ENCODE measurements around the gene C5orf47. TPM values are rescaled to one million over a fixed set of nuclear protein-coding genes. Genes with fewer than 3 reads are reported as not detected.

Gene C5orf47, protein sequence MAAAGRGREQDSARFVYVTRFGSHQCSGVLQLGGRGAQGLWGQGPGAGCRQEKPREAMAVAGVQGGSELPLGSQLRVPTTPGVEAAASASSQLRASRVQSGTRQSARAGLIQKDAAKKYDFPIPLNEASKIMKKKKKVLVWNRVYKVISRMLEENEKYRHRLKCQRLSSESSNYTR
- total RNA-seq, result not detected in 2 replicates
- long read RNA-seq, result 0 reads

GRCh38 chr5:173988554-173989431, at the start of gene C5orf47:
Gene C5orf47 (plus strand): TSS chr5:173989170. CDS start chr5:173989264, 94 bp downstream.
- H3K4me1 Mint-ChIP-seq, result no peaks in the 10 kb centered on the region
- no peak for DNase-seq (ENCODE audit: low read depth, low spot score)
- H3K4me3 Mint-ChIP-seq, result no peak within 1 kb of the TSS
- H3K9me3 Mint-ChIP-seq, result peaks cover 6% of the 10 kb centered on the region
- no peaks in the 10 kb centered on the region for H3K27me3 Mint-ChIP-seq (ENCODE audit: low read depth)
- H3K27ac Mint-ChIP-seq (ENCODE audit: unreplicated experiment), result no peak within 1 kb of the TSS
- TF ChIP-seq CTCF (conservative IDR thresholded peaks at IDR 0.05), result no peak
- H3K36me3 Mint-ChIP-seq (ENCODE audit: low read depth), result no peaks in the 10 kb centered on the region

DNA sequence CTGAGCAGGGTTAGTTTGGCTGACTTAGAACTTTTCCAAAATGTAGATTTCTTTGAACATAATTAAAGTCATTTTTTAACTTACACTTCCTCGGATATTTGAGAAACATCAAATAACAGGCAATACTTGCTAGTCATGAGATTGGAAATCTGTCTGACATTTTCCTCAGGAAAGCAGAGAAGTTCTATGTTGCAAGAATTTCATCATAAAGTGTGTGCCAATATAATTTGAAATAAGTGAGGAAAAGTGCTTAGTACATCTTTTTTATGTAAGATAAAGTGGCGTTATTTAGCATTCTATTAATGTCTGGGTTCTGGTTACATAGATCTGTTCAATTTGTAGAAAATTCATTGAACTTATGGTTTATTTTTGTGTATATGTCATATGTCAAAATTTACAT, 48.7 kb upstream of the C5orf47 start:
- Mint-ChIP-seq H3K27ac (ENCODE audit: unreplicated experiment) (no peak overlapping the region), H3K27me3 (ENCODE audit: low read depth) (no peaks in the 10 kb centered on the region), H3K9me3 (no peaks in the 10 kb centered on the region), H3K4me3 (no peak overlapping the region), H3K4me1 (peaks cover 15% of the 10 kb centered on the region), H3K36me3 (ENCODE audit: low read depth) (no peaks in the 10 kb centered on the region)
- DNase-seq (ENCODE audit: low read depth, low spot score), result no peak
- no peak for TF ChIP-seq CTCF (conservative IDR thresholded peaks at IDR 0.05)

DNA sequence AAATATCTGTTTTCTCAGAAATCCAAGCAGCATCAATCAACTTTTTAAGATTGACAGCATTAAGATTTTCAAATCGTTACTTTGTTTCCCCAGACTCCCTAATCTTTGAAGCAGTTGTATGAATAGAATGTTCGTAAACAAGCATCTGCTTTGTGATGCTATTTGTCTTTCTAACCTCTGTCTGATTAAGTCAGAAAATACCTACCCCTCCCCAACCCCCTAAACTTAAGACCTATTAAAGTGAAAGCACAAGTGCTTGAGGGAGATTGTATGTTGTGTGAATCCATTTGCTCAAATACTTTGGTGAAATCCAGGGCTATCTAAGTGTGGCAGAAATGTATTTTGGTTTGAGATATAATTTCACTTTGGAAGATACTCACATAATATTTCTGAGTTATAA, 47.9 kb upstream of the C5orf47 start:
- no peaks in the 10 kb centered on the region for H3K9me3 Mint-ChIP-seq
- H3K4me1 Mint-ChIP-seq, result peaks cover 11% of the 10 kb centered on the region

GRCh38 chr5:173941758-173942401, 47.1 kb upstream of the C5orf47 start:
- peaks cover 10% of the 10 kb centered on the region for H3K4me1 Mint-ChIP-seq

More for the DNA sequence above, 47.9 kb upstream of the C5orf47 start:
- TF ChIP-seq CTCF (conservative IDR thresholded peaks at IDR 0.05), result no peak
- Mint-ChIP-seq H3K4me3 (no peak overlapping the region), H3K27ac (ENCODE audit: unreplicated experiment) (no peak overlapping the region), H3K27me3 (ENCODE audit: low read depth) (no peaks in the 10 kb centered on the region), H3K36me3 (ENCODE audit: low read depth) (no peaks in the 10 kb centered on the region)
- no peak for DNase-seq (ENCODE audit: low read depth, low spot score)

More at GRCh38 chr5:173941758-173942401, 47.1 kb upstream of the C5orf47 start:
- H3K27me3 Mint-ChIP-seq (ENCODE audit: low read depth), result no peaks in the 10 kb centered on the region
- no peak overlapping the region for H3K4me3 Mint-ChIP-seq
- no peaks in the 10 kb centered on the region for H3K36me3 Mint-ChIP-seq (ENCODE audit: low read depth)
- no peak for TF ChIP-seq CTCF (conservative IDR thresholded peaks at IDR 0.05)
- H3K27ac Mint-ChIP-seq (ENCODE audit: unreplicated experiment), result no peak overlapping the region
- no peaks in the 10 kb centered on the region for H3K9me3 Mint-ChIP-seq
- no peak for DNase-seq (ENCODE audit: low read depth, low spot score)

Measured in neural crest cell (in vitro differentiated cells).